RWPE2 (cell line): ENCODE data around the gene MAD2L2.

ENCODE experiments used
- ATAC-seq: fragments of 200-7000 bp; cut with Tn5 transposase; 3 replicates; pipeline ENCODE4 v1.9.1; 2021; ENCODE audit warnings: low read depth
- DNase-seq: peaks from one replicate; pipeline ENCODE4 v3.0.0-alpha.2; 2020; ENCODE audit warnings: low spot score
- H3K27ac ChIP-seq: fragments of 450-650 bp; 2 replicates; pipeline ENCODE4 v1.5.1; 2017; ENCODE audit warnings: mild to moderate bottlenecking; ENCODE audit not compliant: poor library complexity, severe bottlenecking
- H3K27me3 ChIP-seq: fragments of 250-450 bp; sonication (Bioruptor Pico); 2 replicates; pipeline ENCODE4 v1.5.1; 2021; ENCODE audit warnings: mild to moderate bottlenecking, moderate library complexity; ENCODE audit not compliant: insufficient read depth, poor library complexity, severe bottlenecking
- H3K36me3 ChIP-seq: fragments of 250-450 bp; sonication (Bioruptor Pico); 2 replicates; pipeline ENCODE4 v1.5.1; 2020; ENCODE audit warnings: low read depth, mild to moderate bottlenecking, moderate library complexity
- H3K4me1 ChIP-seq: fragments of 250-450 bp; sonication (Bioruptor Pico); 2 replicates; pipeline ENCODE4 v1.5.1; 2021; ENCODE audit warnings: mild to moderate bottlenecking, moderate library complexity; ENCODE audit not compliant: insufficient read depth, poor library complexity, severe bottlenecking
- H3K4me3 ChIP-seq: fragments of 250-450 bp; sonication (Bioruptor Pico); 2 replicates; pipeline ENCODE4 v1.5.1; 2021; ENCODE audit warnings: mild to moderate bottlenecking, moderate library complexity; ENCODE audit not compliant: severe bottlenecking
- H3K9me3 ChIP-seq: fragments of 250-450 bp; sonication (Bioruptor Pico); 2 replicates; pipeline ENCODE4 v1.5.1; 2021; ENCODE audit warnings: mild to moderate bottlenecking, moderate library complexity; ENCODE audit not compliant: severe bottlenecking
- CTCF ChIP-seq: fragments of 450-650 bp; IDR thresholded peaks from one replicate; pipeline ENCODE4 v1.5.1; 2017; ENCODE audit warnings: mild to moderate bottlenecking, moderate library complexity; ENCODE audit not compliant: poor library complexity, severe bottlenecking

Gene MAD2L2

DNA sequence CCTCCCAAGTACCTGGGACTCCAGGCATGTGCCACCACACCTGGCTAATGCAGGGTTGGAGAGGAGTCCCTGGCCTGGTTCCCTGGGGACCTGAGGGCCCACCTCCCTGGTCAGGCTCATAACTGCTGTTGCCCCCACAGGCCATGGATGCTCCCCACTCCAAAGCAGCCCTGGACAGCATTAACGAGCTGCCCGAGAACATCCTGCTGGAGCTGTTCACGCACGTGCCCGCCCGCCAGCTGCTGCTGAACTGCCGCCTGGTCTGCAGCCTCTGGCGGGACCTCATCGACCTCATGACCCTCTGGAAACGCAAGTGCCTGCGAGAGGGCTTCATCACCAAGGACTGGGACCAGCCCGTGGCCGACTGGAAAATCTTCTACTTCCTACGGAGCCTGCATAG is 12.4 kb downstream of the MAD2L2 start:
- no peak overlapping the region for H3K27ac ChIP-seq
- H3K36me3 ChIP-seq = peaks cover 3% of the 10 kb centered on the region
- H3K4me1 ChIP-seq = no peaks in the 10 kb centered on the region
- ATAC-seq (no peak), DNase-seq (no peak)
- H3K4me3 ChIP-seq = no peak overlapping the region
- TF ChIP-seq CTCF = no peak
- no peaks in the 10 kb centered on the region for H3K9me3 ChIP-seq
- H3K27me3 ChIP-seq = no peaks in the 10 kb centered on the region

DNA sequence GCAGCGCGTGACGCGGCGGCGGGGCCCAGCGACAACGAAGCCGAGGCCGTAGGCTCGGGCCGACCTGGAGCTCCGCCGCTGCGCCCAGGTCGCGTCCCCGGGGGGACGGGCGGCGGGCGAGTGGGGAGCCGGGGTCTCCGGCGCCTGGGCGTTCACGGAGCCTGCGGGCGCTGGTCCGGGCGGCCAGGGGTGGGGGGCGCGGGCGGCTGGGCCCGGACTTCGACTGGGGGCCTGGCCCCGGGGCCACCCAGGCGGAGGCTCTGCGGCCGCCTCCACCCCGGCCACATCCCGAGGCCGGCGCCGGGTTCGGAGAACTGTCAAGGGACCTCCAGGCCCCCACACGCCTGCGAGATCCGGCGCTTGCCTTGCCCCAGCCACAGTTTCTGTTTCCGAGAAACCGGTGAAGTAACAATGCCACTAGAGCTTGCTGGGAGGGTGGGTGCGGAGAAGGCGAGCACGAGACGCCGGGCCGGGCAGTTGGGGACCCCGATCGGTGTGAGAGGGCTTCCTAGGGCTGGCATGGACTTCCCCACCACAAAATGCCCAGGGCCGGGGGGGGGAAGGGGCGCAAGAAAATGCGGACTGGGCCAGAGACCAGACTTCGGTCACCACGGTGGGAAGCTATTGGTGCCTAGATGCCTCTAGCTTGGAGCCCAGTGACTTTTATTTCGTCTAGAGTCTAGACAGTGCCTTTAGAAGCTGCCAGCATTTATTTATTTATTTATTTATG is 16.4 kb downstream of the MAD2L2 start:
- peak; percentile 55 for TF ChIP-seq CTCF
- ATAC-seq (peak; percentile 35), DNase-seq (no peak)
- H3K9me3 ChIP-seq = no peaks in the 10 kb centered on the region
- peak overlapping the region; percentile 21 for H3K27ac ChIP-seq
- H3K4me1 ChIP-seq = no peaks in the 10 kb centered on the region
- peaks cover 21% of the 10 kb centered on the region for H3K36me3 ChIP-seq
- H3K4me3 ChIP-seq = peak overlapping the region; percentile 50
- H3K27me3 ChIP-seq = no peaks in the 10 kb centered on the region

DNA sequence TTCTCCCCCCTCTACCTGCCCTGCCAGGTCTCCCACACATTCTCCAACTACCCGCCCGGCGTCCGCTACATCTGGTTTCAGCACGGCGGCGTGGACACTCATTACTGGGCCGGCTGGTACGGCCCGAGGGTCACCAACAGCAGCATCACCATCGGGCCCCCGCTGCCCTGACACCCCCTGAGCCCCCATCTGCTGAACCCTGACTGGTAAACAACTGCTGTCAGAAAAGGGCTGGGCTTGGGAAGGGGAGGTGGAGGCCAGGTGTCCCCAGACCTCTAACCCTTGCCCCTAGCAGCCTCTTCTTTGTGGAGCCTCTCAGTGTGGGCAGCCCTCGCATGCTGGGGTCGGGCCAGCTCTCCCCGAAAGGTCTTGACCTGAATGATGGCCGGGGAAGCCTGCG is 19.8 kb downstream of the MAD2L2 start:
- TF ChIP-seq CTCF = no peak
- no peak for ATAC-seq

GRCh38 chr1:11659748-11660147 is 21.2 kb downstream of the MAD2L2 start:
- DNase-seq (no peak), ATAC-seq (no peak)
- Histone ChIP-seq H3K27me3 (no peaks in the 10 kb centered on the region), H3K9me3 (no peaks in the 10 kb centered on the region), H3K4me1 (no peaks in the 10 kb centered on the region), H3K27ac (no peak overlapping the region), H3K36me3 (peaks cover 53% of the 10 kb centered on the region), H3K4me3 (no peak overlapping the region)
- no peak for TF ChIP-seq CTCF

More for the DNA sequence above, 19.8 kb downstream of the MAD2L2 start:
- Histone ChIP-seq H3K27ac (no peak overlapping the region), H3K4me3 (no peak overlapping the region), H3K4me1 (no peaks in the 10 kb centered on the region), H3K9me3 (no peaks in the 10 kb centered on the region), H3K27me3 (no peaks in the 10 kb centered on the region), H3K36me3 (peaks cover 50% of the 10 kb centered on the region)
- no peak for DNase-seq

DNA sequence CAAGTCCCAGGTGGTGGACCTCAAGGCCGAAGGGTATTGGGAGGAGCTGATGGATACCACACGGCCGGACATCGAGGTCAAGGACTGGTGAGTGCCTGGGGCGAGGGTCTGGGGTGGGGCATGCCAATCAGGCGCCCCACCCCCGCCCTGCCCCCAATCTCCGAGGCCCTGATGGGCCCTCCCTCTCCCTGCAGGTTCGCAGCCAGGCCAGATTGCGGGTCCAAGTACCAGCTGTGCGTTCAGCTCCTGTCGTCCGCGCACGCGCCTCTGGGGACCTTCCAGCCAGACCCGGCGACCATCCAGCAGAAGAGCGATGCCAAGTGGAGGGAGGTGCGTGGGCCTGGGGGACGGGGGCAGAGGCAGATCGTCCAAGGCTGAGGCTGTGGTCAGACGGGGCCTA is 22.4 kb downstream of the MAD2L2 start:
- H3K9me3 ChIP-seq = no peaks in the 10 kb centered on the region
- no peaks in the 10 kb centered on the region for H3K4me1 ChIP-seq
- TF ChIP-seq CTCF = no peak
- H3K27ac ChIP-seq = no peak overlapping the region
- peaks cover 53% of the 10 kb centered on the region for H3K36me3 ChIP-seq
- ATAC-seq (no peak), DNase-seq (no peak)
- H3K27me3 ChIP-seq = no peaks in the 10 kb centered on the region
- H3K4me3 ChIP-seq = no peak overlapping the region
